ENCODE results near the gene FGD3.
"Not testable (repeated sequence)": the region's sequence is repeated elsewhere in the genome, so short reads cannot be mapped to it uniquely, and the experiment has no call there.

Gene FGD3, protein sequence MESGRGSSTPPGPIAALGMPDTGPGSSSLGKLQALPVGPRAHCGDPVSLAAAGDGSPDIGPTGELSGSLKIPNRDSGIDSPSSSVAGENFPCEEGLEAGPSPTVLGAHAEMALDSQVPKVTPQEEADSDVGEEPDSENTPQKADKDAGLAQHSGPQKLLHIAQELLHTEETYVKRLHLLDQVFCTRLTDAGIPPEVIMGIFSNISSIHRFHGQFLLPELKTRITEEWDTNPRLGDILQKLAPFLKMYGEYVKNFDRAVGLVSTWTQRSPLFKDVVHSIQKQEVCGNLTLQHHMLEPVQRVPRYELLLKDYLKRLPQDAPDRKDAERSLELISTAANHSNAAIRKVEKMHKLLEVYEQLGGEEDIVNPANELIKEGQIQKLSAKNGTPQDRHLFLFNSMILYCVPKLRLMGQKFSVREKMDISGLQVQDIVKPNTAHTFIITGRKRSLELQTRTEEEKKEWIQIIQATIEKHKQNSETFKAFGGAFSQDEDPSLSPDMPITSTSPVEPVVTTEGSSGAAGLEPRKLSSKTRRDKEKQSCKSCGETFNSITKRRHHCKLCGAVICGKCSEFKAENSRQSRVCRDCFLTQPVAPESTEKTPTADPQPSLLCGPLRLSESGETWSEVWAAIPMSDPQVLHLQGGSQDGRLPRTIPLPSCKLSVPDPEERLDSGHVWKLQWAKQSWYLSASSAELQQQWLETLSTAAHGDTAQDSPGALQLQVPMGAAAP

DNA sequence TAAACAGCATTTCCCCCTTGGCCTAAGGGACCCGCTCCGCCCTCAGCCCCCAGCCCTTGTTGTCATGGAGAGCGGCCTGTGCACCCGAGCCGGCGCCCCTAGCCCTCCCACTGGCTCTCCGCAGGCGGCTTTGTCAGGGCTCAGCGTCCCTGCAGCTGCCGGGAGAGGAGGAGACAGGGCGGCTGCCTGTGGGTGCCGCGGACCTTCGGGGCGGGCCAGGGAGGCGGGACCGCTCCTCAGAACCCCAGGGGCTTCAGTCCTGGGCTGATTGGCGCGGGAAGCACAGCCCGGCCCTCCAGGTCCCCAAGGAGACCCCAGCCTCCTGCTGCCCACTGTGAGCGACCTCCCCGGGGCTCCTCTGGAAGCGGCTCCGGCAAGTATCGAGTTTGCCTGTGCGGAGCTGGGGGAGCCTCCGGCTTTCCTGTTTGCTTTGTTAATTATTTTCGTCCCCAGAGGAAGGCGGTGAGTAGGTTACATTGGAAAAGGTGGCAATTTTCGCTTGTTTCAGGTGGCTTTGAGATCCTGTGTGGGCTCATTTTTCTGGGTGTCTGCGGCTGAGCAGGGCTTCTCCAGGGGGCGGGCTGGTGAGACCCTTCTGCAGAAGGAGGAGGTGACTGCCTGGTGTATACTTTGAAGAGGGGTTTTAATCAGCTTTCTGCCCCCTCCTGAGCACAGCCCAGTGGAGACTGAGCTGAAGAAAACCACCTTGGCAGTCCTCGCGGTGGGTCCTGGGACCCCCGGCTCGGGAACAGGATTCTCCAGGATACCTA is at the start of gene FGD3:
Gene FGD3, plus strand, starts transcription at position 256 of the 770 bp plus-strand sequence. CDS start 28,734 bp downstream, outside the sequence.
- DNase-seq (ENCODE audit: low spot score): peak; percentile 39

DNA sequence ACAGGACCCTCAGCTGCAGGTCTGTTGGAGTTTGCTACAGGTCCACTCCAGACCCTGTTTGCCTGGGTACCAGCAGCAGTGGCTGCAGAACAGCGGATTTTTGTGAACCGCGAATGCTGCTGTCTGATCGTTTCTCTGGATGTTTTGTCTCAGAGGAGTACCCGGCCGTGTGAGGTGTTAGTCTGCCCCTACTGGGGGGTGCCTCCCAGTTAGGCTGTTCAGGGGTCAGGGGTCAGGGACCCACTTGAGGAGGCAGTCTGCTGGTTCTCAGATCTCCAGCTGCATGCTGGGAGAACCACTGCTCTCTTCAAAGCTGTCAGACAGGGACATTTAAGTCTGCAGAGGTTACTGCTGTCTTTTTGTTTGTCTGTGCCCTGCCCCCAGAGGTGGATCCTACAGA is 42.2 kb upstream of the FGD3 start:
- DNase-seq (ENCODE audit: low spot score): not testable (repeated sequence)

DNA sequence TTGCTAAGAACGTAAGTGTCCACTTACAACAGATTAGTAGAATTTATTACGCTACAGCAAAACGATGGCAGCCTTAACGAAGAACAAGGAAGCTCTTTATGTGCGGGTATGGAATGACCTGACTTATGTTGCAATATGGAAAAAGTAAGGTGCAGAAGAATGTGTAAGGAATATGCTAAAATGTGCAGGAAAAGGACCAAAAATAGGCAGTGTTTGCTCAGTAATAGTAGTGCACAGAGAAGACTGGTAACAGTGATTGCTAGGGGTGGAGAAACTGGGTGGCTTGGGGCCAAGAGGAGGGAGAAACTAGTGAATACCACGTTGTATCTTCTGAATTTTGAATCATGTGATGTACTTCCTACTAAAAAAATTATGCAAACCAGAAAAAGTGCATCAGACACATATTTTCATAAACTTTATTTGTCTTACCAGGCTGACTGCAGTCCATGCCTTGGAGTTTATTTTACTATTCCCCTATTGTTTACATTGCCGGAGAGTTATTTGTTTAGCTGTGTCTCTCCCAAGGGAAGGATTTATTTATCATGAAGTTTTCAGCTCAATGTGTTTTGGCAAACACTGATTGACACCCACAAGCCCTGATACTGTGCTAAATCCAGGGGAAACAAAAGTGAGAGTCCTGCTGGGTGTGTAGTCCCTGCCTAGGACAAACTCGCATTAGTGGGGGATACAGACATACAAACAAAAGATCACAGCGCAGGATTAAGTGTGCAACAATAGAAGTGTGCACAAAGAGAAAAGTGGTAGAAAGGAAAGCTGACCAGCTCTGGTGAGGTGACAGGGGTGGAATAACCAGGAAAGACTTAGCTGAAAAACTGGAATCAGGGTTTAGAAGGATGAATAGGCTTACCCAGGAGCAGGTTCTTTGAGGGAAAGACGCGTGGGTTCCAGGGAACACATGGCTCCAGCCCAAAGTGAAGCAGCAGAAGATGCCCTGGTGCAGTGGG is 35.5 kb upstream of the FGD3 start:
- DNase-seq (ENCODE audit: low spot score): no peak

DNA sequence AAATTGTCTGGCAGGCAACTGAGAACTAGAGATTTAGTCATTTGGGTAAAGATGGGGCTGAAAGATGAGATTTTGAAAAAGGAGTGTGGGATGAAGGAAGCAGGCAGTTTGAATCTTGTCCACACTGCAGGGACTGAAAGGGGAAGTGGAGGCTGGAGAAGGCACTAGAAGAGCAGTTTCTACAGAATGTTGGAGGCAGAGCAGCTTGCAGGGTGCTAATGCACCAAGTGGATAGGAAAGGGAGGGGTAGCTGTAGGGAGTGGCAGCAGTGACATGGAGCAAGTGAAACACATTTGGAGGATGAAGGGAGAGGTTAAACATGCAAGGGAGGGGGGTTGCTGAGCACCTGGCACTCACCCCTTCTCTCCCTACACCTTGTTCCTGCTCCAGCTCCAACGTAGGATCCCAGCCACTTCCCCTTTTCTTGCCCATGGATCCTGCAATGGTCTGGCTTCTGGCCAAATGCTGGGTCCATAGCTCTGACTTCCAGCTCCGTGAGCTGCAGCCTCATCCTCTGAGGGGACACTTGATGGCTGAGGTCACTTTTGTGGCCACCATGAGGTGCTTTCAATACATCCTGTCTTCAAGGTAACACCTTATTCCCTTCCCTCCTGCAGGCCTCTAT is 30.0 kb upstream of the FGD3 start:
- DNase-seq (ENCODE audit: low spot score): no peak

DNA sequence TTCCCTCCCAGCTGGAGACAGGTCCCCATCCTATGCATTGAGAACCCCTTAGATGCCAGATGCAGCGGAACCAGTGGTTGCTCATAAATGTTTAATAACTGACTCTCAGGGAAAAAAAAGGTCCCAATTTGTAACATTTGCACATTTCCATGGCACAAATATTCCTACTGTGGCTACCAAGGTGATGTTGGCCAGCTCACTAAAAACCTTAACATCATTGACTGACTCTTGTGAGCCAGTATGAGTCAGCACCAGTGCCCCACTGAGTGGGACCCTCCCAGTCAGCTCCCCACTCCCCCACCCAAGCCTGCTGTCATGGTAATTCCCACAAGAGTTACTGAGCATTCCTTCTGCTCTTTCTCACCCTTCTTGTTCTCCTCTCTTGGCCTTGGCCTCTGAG is 26.9 kb upstream of the FGD3 start:
- no peak for DNase-seq (ENCODE audit: low spot score)

DNA sequence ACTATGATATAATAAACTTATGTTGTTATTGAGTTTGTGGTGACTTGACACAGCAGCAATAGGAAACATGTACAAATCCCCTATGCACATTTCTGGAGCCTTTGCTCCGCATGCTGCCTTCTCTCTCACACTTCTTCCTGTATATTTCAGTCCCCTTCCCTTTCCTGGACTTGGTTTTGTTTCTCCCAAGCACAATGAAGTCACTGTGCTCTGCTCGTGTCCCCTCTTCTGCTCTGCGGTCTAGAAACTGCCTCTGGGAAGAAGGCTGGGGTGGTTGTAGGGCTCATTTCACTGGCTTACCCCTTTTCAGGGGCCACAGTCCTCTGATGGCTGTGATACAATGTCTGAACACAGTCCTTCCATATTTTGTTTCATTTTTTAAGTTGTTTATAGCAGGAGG is 15.7 kb upstream of the FGD3 start:
- no peak for DNase-seq (ENCODE audit: low spot score)

DNA sequence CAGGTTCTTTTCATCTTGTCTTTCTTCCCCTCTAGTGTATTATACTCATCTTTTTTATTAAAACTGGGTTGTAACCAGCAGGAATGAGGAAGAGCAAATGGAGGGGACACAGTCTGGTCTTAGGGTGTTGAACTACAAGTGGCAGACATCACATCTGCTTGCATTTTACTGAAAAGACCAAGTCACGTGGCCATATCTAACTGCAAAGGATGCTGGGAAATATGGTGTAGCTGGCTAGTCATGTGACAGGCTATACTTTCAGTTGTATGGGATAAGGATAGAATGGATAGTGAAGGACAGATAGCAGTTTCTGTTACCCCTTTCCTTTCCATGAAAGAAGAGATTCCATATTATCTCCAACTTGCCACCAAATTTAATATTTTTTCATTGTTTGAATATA is 13.0 kb upstream of the FGD3 start:
- DNase-seq (ENCODE audit: low spot score): no peak

DNA sequence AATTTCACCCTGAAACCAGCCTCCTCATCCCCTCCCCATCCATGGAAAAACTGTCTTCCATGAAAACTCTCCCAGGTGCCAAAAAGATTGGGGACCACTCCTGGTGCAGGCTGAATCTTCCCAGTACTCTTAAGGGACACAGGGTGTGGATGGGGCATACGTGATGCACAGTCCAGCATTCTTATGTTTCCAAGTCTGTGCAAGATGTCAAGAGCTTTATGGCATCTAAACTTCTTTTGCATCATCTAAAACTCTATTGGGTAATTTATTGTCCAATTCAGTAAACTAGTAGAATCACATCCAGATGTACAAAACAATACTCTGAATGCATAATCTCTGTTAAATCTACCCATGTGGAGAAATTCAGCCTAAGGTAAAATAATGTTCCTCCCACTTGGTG is 9.3 kb upstream of the FGD3 start:
- DNase-seq (ENCODE audit: low spot score): no peak

DNA sequence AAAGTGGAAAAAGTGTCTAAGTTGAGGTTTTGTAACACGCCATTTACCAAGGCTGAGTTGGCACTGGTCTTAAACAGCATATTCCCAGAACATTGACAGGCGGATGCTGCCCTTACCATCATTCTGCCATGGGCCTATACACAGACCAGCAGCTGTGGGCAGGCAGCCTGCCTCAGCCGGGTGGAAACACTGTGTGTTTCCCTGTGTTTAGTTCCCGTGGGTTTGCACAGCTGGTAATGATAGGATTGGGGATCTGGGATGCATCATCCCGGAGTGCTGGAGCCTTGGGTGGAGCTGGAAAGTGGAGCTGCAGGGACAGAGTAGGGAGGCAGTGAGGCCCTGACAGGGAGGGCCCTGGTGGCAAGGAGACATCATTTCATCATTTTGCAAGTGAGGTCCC is 5.5 kb upstream of the FGD3 start:
- no peak for DNase-seq (ENCODE audit: low spot score)

DNA sequence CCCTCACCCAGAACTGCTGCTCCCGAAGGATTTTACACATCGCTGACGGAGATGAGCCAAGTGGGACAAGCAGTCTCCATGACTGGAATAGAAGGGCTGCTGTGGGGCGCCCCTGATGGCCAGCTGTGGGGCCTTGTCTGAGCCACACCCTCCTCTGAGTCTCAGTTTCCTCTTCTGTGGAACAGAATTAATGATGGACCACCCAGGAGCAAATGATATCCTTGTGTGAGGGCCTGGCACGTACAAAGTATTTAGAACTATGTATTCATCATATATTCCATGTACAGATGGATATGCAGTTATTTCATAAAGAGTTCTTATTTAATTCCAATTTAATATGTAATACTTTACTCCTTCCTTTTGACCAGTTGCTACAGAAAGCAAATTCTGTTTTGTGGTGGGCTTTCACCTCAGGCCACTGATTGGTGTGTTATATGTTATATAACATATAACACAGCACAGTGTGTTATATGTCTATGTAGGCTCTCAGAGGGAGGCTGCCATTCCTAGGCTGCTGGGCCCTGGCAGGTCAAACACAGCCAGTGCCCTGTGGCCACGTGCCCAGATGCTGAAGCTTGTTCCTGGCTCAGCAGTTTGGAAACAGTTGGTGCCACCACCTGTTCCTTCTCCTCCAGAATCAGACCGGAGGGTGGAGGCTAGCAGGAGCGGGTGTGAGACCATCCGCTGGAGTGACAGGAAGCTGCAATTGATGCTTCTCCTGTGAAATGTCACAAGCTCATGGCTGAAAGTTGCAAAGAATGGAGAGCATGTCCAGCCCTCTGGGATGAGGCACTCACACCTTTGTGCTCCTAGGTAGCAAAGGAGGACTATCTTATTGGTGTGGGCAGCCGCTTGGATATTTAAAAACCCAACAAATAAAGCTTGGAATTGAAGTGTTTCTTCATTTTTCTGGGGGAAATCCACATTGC is 4.4 kb upstream of the FGD3 start:
- DNase-seq (ENCODE audit: low spot score): no peak

GRCh38 chr9:92944921-92945320 is 2.4 kb upstream of the FGD3 start:
- no peak for DNase-seq (ENCODE audit: low spot score)

- no peak for DNase-seq (ENCODE audit: low spot score)
Observed at GRCh38 chr9:92945796-92946195, 1.5 kb upstream of the FGD3 start.

DNA sequence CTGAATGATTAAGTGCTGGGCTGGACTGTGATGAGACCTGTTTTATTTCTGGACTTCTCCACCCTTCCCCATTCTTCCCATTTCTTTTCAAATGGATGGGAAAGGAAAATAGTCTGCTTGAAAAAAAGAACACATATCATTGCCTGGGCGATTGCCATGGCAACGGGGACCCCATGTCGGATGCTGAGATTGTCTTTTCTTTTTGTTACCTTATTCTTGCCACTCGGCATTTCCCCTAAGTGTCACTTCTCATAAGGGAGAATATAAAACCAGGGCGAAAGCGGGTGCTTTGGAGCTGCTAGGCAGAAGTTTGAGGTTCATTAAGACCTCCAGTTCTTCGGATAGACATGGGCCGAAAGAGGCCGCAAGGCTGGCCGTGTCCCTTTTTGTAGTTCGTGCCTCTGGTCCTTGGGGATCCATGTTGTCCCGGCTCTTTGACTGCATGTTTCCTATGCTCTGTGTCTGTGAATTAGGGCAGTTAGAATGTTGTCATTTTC is 763 bp downstream of the FGD3 start:
- DNase-seq (ENCODE audit: low spot score): no peak

- no peak for DNase-seq (ENCODE audit: low spot score)
Observed at GRCh38 chr9:92948632-92949031, 1.3 kb downstream of the FGD3 start.

DNA sequence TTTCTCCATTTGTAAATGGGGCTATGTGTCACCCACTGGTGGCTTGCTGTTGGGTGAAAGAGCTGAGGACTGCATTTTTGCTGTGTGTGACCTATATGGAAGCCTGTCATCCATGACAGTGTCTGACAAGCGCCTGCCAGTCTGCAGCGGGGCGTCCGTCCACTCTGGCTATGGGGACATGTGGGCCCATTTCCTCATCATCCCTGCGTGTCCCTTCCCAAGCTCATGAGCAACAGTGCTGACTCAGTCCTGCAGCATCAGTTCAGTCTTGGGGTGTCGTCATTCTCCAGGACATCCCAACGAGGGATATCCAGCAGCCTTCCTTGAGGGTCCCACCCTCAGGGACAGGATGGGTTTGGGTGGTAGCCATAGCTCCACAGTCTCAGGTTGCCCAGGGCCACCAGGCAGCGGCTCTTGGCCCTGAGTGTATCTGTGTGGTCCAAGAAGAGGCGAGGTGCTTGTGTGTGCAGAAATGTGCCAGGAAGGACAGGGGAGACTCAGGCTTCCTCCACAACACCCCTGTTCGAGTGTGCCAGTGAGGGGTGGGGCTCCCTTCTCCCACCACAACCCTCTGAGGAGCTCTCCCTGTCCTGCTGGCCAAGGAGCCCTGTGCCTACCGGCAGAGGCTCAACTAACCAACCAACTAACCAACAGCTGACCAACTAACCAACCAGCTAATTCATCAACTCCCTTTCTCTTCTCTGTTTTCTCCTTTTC is 2.1 kb downstream of the FGD3 start:
- DNase-seq (ENCODE audit: low spot score): no peak

GRCh38 chr9:92950359-92950955 is 3.1 kb downstream of the FGD3 start:
- no peak for DNase-seq (ENCODE audit: low spot score)

- no peak for DNase-seq (ENCODE audit: low spot score)
Observed at GRCh38 chr9:92952906-92953610, 5.7 kb downstream of the FGD3 start.
